NCI-H1930 (cell line): ENCODE results near the gene FAF1.
"Not testable (repeated sequence)": the region's sequence is repeated elsewhere in the genome, so short reads cannot be mapped to it uniquely, and the experiment has no call there.

Experiments used
- DNase-seq, 2 experiments: peaks; one replicate each; lab custom pipeline; 2025; lab: John Stamatoyannopoulos, UW

The FAF1 gene

DNA sequence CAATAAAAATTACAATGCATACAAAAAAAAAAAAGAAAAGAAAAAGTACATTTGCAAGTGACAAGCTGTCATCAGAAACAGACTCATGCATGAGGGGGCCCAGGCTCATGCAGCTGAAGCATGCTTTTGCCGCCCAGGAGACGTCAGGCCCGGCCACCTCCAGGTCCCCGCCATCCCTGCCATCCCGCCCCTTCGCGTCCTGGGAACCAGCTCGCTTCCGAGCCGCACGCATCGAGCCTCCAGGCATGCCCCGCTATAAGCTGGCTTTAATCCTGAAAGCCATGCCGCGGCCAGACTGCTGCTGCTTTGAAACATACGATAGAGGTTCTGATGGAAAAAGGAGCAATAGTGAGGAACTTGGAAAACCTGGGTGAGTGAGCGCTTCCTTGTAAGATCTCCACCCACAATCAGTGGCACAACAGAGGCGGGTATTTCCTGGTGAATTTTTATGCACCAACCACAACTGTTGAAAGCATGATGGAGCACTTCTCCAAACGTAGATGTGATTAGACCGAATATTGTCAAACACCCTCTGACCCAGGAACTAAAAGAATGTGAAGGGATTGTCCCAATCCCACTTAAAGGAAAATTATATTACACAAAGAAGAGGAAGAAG lies 113.7 kb downstream of the FAF1 start:
- DNase-seq: no peak

- DNase-seq: no peak
Observed at GRCh38 chr1:50841791-50842387, 118.2 kb downstream of the FAF1 start.

DNA sequence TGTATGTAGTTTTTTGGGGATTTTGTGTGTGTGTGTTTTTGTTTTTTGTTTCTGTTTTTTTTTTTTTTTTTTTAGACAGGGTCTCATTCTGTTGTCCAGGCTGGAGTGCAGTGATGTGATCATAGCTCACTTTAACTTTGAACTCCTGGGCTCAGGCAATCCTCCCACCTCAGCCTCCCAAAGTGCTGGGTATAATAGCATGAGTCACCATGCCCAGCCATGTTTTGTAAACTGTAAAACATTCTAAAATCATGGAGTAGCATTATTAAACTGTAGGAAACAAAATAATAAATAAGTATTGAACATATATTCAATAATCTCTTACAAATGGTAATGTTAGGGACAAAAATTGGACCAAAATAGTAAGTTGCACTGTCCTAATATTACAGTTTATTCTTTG lies 124.0 kb downstream of the FAF1 start:
- no peak for DNase-seq

GRCh38 chr1:50833216-50833615 lies 126.9 kb downstream of the FAF1 start:
- DNase-seq: no peak

GRCh38 chr1:50832167-50832566 lies 127.9 kb downstream of the FAF1 start:
- DNase-seq: no peak

GRCh38 chr1:50831300-50832061 lies 128.6 kb downstream of the FAF1 start:
- DNase-seq: no peak

DNA sequence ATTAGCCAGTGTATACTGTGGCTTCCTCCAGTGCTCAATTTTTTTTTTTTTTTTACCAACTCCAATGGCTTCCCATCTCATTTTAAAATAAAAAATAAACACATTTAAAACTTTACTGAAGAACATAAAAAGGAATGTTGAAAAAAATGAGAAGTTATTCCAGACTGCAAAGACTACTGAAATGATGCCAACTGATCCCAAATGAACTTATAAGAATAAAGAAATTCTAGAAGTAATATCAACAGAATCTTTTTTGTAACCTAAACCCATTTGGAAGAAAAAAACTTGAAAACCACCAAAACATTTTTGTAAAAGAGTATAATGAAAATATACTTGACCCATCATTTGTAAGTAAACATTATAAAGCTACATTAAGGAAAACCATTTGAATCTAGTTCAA lies 129.4 kb downstream of the FAF1 start:
- DNase-seq: no peak

- no peak for DNase-seq
Observed at GRCh38 chr1:50829014-50829958, 130.8 kb downstream of the FAF1 start.

- no peak for DNase-seq
Observed at GRCh38 chr1:50827546-50827945, 132.5 kb downstream of the FAF1 start.

DNA sequence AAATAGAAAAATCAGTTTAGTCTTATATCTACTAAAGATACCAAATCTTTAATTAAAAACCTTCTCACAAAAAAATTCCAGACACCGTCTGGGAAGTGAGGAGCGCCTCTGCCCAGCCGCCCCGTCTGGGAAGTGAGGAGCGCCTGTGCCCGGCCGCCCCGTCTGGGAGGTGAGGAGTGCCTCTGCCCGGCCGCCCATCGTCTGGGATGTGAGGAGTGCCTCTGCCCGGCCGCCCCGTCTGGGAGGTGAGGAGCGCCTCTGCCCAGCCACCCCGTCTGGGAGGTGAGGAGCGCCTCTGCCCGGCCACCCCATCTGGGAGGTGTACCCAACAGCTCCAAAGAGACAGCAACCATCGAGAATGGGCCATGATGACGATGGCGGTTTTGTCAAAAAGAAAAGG lies 133.3 kb downstream of the FAF1 start:
- DNase-seq: not testable (repeated sequence)

GRCh38 chr1:50822035-50822776 lies 137.9 kb downstream of the FAF1 start:
- no peak for DNase-seq

GRCh38 chr1:50820545-50820944 lies 139.5 kb downstream of the FAF1 start:
- DNase-seq: no peak

DNA sequence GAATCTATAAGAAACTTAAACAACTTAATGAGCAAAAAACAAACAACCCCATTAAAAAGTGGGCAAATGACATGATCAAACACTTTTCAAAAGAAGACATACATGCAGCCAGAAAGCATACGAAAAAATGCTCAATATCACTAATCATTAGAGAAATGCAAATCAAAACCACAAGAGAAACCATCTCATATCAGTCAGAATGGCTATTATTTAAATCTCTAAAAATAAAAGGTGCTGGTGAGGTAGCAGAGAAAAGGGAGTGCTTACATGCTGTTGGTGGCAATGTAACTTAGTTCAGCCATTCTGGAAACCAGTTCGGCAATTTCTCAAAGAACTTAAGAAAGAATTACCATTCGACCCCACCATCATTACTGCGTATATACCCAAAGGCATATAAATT lies 147.7 kb downstream of the FAF1 start:
- DNase-seq: no peak

- no peak for DNase-seq
Observed at GRCh38 chr1:50808296-50808695, 151.8 kb downstream of the FAF1 start.

DNA sequence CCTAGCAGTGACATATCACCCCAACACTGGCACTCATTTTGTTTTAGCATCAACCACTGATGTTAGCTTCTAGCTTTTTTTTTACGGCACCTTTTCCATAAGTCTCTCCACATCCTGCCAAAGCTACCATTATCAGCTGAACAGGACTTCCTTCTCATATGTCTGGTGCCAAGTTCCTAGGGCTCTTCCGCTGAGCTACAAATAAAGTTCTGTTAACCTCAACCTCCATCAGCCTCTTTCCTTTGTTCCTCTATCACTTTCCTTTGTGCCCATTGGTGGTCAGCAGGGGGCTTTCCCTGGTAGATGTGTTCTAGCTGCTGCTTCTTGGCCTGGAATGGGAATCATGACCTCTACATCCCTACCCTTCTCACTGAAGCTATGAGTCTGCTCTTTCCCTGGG lies 163.8 kb downstream of the FAF1 start:
- DNase-seq: no peak

- DNase-seq: no peak
Observed at GRCh38 chr1:50793521-50793920, 166.5 kb downstream of the FAF1 start.

DNA sequence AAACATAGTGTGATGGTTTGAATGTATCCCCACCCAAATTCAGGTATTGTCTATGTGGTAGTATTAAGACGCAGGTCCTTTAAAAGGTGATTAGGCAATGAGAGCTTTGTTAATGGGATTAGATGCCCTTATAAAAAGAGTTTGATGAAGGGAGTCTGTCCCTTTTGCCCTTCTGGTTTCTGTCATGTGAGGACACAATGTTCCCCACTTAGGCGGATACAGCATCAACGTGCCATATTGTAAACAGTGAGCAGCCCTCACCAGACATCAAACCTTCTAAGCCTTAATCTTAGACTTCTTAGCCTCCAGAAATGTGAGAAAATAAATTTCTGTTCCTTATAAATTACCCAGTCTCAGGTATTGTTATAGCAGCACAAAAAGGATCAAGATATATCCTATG lies 172.8 kb downstream of the FAF1 start:
- DNase-seq: no peak

DNA sequence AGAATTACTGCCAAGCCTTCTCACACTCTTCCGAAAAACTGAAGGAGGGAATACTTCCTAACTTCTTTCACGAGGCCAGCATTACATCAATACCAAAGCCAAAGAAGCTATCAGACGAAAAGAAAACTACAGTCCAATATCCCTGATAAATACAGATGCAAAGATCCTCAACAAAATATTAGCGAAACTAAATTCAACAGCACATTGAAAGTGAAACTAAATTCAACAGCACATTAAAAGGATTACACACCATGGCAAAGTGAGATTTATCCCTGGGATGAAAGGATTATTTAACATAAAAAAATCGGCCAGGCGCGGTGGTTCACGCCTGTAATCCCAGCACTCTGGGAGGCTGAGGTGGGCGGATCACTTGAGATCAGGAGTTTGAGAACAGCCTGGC lies 176.8 kb downstream of the FAF1 start:
- DNase-seq: no peak

- no peak for DNase-seq
Observed at GRCh38 chr1:50780797-50781196, 179.3 kb downstream of the FAF1 start.

- DNase-seq: no peak
Observed at GRCh38 chr1:50779801-50780200, 180.3 kb downstream of the FAF1 start.

- DNase-seq: no peak
Observed at GRCh38 chr1:50775740-50776139, 184.3 kb downstream of the FAF1 start.
